MCF 10A (cell line): Measurements from ENCODE around the gene KIFC3. TPM values are rescaled to one million over a fixed set of nuclear protein-coding genes. Genes with fewer than 3 reads are reported as not detected.

Experiments
- BruUV-seq: library from RNA; stranded (reverse); fragments of 400-500 nt; replicated peaks from 2 replicates; lab custom pipeline; 2021; lab: Mats Ljungman, UMichigan
- CTCF ChIA-PET: fragments of 300-600 bp; sonication (Branson Sonifier 250); formaldehyde crosslinking; extraction: SDS; loops from one replicate; lab custom pipeline; 2021; ENCODE audit warnings: antibody characterized with exemption, inconsistent platforms; lab: Yijun Ruan, JAX
- POLR2A ChIA-PET: fragments of 300-600, 350-650 bp; sonication (Branson Sonifier 250); formaldehyde crosslinking; extraction: SDS; loops from one replicate; lab custom pipeline; 2020; ENCODE audit warnings: antibody characterized with exemption, inconsistent platforms; lab: Yijun Ruan, JAX
- DNase-seq: peaks from one replicate; pipeline ENCODE4 v3.0.0-alpha.2; 2018; ENCODE audit not compliant: unreplicated experiment
- H3K27ac Mint-ChIP-seq: one replicate; pipeline ENCODE4 v1.8.0; 2022; ENCODE audit warnings: mild to moderate bottlenecking, low read depth, mixed read lengths; ENCODE audit not compliant: unreplicated experiment
- H3K27me3 Mint-ChIP-seq: one replicate; pipeline ENCODE4 v1.8.0; 2022; ENCODE audit warnings: mixed read lengths; ENCODE audit not compliant: insufficient read depth, unreplicated experiment
- H3K36me3 Mint-ChIP-seq: one replicate; pipeline ENCODE4 v1.8.0; 2022; ENCODE audit warnings: mild to moderate bottlenecking, moderate library complexity, mixed read lengths; ENCODE audit not compliant: insufficient read depth, unreplicated experiment
- H3K4me1 Mint-ChIP-seq: one replicate; pipeline ENCODE4 v1.8.0; 2022; ENCODE audit warnings: mixed read lengths; ENCODE audit not compliant: insufficient read depth, unreplicated experiment
- H3K4me3 Mint-ChIP-seq: one replicate; pipeline ENCODE4 v1.8.0; 2022; ENCODE audit warnings: mild to moderate bottlenecking, moderate library complexity, mixed read lengths; ENCODE audit not compliant: unreplicated experiment
- H3K9me3 Mint-ChIP-seq: one replicate; pipeline ENCODE4 v1.8.0; 2022; ENCODE audit warnings: mixed read lengths; ENCODE audit not compliant: unreplicated experiment
- CTCF ChIP-seq: fragments of 200-600 bp; IDR thresholded peaks from one replicate; pipeline ENCODE4 v1.8.0; 2022; ENCODE audit warnings: antibody characterized with exemption, mild to moderate bottlenecking; ENCODE audit not compliant: unreplicated experiment
- intact Hi-C: fragments of 100-400 bp; cut with micrococcal nuclease; formaldehyde crosslinking; loops from 2 replicates; pipeline ENCODE4 v1.14.1; 2022
- total RNA-seq: library from RNA; stranded (reverse); gene quantifications from 2 replicates; pipeline ENCODE4 v1.2.3, GENCODE V29; 2022

The KIFC3 gene
- total RNA-seq, 1 experiment from 2014 or later: 120 TPM

GRCh38 chr16:57786632-57787518, 15.4 kb downstream of the KIFC3 start:
- ChIA-PET POLR2A (no interaction called here), CTCF (interaction anchor here (0.7 to 1.2 kb wide), 4 partner anchors 20 to 211 kb away, joined by 3 to 4 read pairs (median 4); no protein-coding TSS in a partner anchor)
- H3K9me3 Mint-ChIP-seq: no peaks in the 10 kb centered on the region
- H3K27ac Mint-ChIP-seq: no peak overlapping the region
- BruUV-seq: no TSS peak
- H3K36me3 Mint-ChIP-seq: peaks cover 33% of the 10 kb centered on the region
- no peak for DNase-seq
- H3K4me3 Mint-ChIP-seq: no peak overlapping the region
- no peaks in the 10 kb centered on the region for H3K27me3 Mint-ChIP-seq
- peaks cover 10% of the 10 kb centered on the region for H3K4me1 Mint-ChIP-seq
- TF ChIP-seq CTCF: no peak
- intact Hi-C loops: no loop called here

- CTCF ChIA-PET: interaction anchor here (1.2 kb wide), 1 partner anchor 210 kb away, joined by 4 read pairs; no protein-coding TSS in a partner anchor
- Mint-ChIP-seq H3K36me3 (peaks cover 36% of the 10 kb centered on the region), H3K9me3 (no peaks in the 10 kb centered on the region), H3K4me3 (no peak overlapping the region), H3K4me1 (peaks cover 10% of the 10 kb centered on the region), H3K27ac (no peak overlapping the region), H3K27me3 (no peaks in the 10 kb centered on the region)
- BruUV-seq: no TSS peak
- intact Hi-C loops: no loop called here
- POLR2A ChIA-PET: no interaction called here
- TF ChIP-seq CTCF: no peak
- DNase-seq: no peak
Measured at GRCh38 chr16:57785924-57786323, 16.4 kb downstream of the KIFC3 start.

- no TSS peak for BruUV-seq
- POLR2A ChIA-PET: no interaction called here
- TF ChIP-seq CTCF: no peak
- H3K27ac Mint-ChIP-seq: no peak overlapping the region
- CTCF ChIA-PET: interaction anchor here (0.6 to 1.6 kb wide), 2 partner anchors 78 to 219 kb away, joined by 3 to 5 read pairs; no protein-coding TSS in a partner anchor
- intact Hi-C loops: no loop called here
- no peaks in the 10 kb centered on the region for H3K9me3 Mint-ChIP-seq
- peaks cover 32% of the 10 kb centered on the region for H3K36me3 Mint-ChIP-seq
- no peaks in the 10 kb centered on the region for H3K27me3 Mint-ChIP-seq
- H3K4me1 Mint-ChIP-seq: peaks cover 10% of the 10 kb centered on the region
- no peak overlapping the region for H3K4me3 Mint-ChIP-seq
- no peak for DNase-seq
Measured at GRCh38 chr16:57785385-57785784, 16.9 kb downstream of the KIFC3 start.

GRCh38 chr16:57784334-57784733, 18.0 kb downstream of the KIFC3 start:
- no peak for DNase-seq
- H3K4me1 Mint-ChIP-seq: peaks cover 12% of the 10 kb centered on the region
- no peaks in the 10 kb centered on the region for H3K9me3 Mint-ChIP-seq
- no peak overlapping the region for H3K4me3 Mint-ChIP-seq
- ChIA-PET POLR2A (no interaction called here), CTCF (interaction anchor here (1.6 kb wide), 1 partner anchor 220 kb away, joined by 5 read pairs; no protein-coding TSS in a partner anchor)
- intact Hi-C loops: no loop called here
- no TSS peak for BruUV-seq
- TF ChIP-seq CTCF: no peak
- no peaks in the 10 kb centered on the region for H3K27me3 Mint-ChIP-seq
- peaks cover 22% of the 10 kb centered on the region for H3K36me3 Mint-ChIP-seq
- no peak overlapping the region for H3K27ac Mint-ChIP-seq
